ENCODE measurements around the gene TAS1R1. TPM values are rescaled to one million over a fixed set of nuclear protein-coding genes. Genes with fewer than 3 reads are reported as not detected.
A peak's percentile ranks its signal among the peaks of the same experiment; 100 is the strongest.

Gene TAS1R1
- total and polyA plus RNA-seq, 9 of the 15 experiments (the other 6 are each of a cell fraction or from before 2014, with no cell fraction given), result 0.06 TPM; not detected in 8

GRCh38 chr1:6519935-6520671, 35.0 kb upstream of the TAS1R1 start (continued):
- TF ChIP-seq MNT (conservative IDR thresholded peaks at IDR 0.05) (0 out of 4 replicates have a peak, but pooled peaks of 1 of the 2 experiments have one; percentile 29), ZNF584 (CRISPR knock-in tag; IDR thresholded peaks at IDR 0.05; ENCODE audit: low read depth) (no peak), HLTF (IDR thresholded peaks at IDR 0.05) (no peak), ZBED1 (IDR thresholded peaks at IDR 0.05) (no peak), ZNF146 (CRISPR knock-in tag; IDR thresholded peaks at IDR 0.05; ENCODE audit: unreplicated experiment) (no peak), NKRF (IDR thresholded peaks at IDR 0.05; ENCODE audit: borderline replicate concordance) (peak; percentile 38; the same call in 1 of the 2 replicates)

- in situ Hi-C loops (cut with MboI), result no loop called here
- FAIRE-seq (no peak), ATAC-seq (no peak), DNase-seq (ENCODE audit: extremely low read depth in 1 of 4, low spot score in 3 of 4) (no peak)
- BruUV-seq (replicated peaks), result TSS peak; percentile 23
- peaks cover 41% of the 10 kb centered on the region for H3K36me3 ChIP-seq (ENCODE audit: control insufficient read depth, insufficient read depth, low read length)
- H3K4me2 ChIP-seq (ENCODE audit: insufficient read depth, low read length), result no peak overlapping the region
- H3K27me3 ChIP-seq (ENCODE audit: control insufficient read depth in 2 of 2, insufficient read depth in 2 of 2, low read length in 2 of 2), result no peaks in the 10 kb centered on the region
- no peaks in the 10 kb centered on the region for H3K9me1 ChIP-seq (ENCODE audit: control insufficient read depth, insufficient read depth, low read length)
- no peak overlapping the region for H3K4me3 ChIP-seq
- ChIA-PET CTCF (ENCODE audit: low intra/inter-chr PET ratio) (interaction anchor here (3.1 kb wide), 1 partner anchor 35 kb away, joined by 17 read pairs; no protein-coding TSS in a partner anchor), POLR2A (interaction anchor here (0.5 to 6.5 kb wide), 14 partner anchors 7 to 88 kb away, joined by 3 to 57 read pairs (median 3); no protein-coding TSS in a partner anchor)
- peaks cover 3 to 7% of the 10 kb centered on the region in 2 experiments; a peak in 3 of 5 replicates for H3K4me1 ChIP-seq (replicated peaks in 1 of 2; ENCODE audit: control insufficient read depth in 2 of 2, insufficient read depth in 2 of 2, low read length in 2 of 2)
- no peak overlapping the region for H3K9ac ChIP-seq (ENCODE audit: insufficient read depth in 1 of 2, low read depth in 2 of 2, low read length in 2 of 2)
- H3K79me2 ChIP-seq (ENCODE audit: control insufficient read depth, insufficient read depth, low read length), result no peaks in the 10 kb centered on the region
- no peak overlapping the region for H3K27ac ChIP-seq (ENCODE audit: extremely low read depth, low read depth, low read length)
- H3K9me3 ChIP-seq (replicated peaks; ENCODE audit: control insufficient read depth, insufficient read depth, low read depth, low read length), result no peaks in the 10 kb centered on the region
- TF ChIP-seq JUN (IDR thresholded peaks at IDR 0.05; ENCODE audit: borderline replicate concordance, low read depth, low read length), result no peak
- no peak for TF ChIP-seq JUN (CRISPR knock-in tag; IDR thresholded peaks at IDR 0.05; ENCODE audit: borderline replicate concordance)
- TF ChIP-seq POLR2A (conservative IDR thresholded peaks at IDR 0.05), result peak; percentile 30
- 62% methylated on average over 5 of the region's 5 CpGs for WGBS (ENCODE audit: insufficient coverage, low coverage, missing lambda C conversion rate)
- intact Hi-C loops (cut with micrococcal nuclease), result no loop called here
- H4K20me1 ChIP-seq (replicated peaks; ENCODE audit: control insufficient read depth, insufficient read depth, low read length), result peaks cover 19% of the 10 kb centered on the region
- H2AFZ ChIP-seq (ENCODE audit: low read depth, low read length), result no peak overlapping the region
These were observed 33.6 kb upstream of the TAS1R1 start for GRCh38 chr1:6521536-6521935.
